HepG2 (cell line): ENCODE measurements around the gene ANKAR. TPM values are rescaled to one million over a fixed set of nuclear protein-coding genes. Genes with fewer than 3 reads are reported as not detected.

ENCODE experiments used
- ATF1 ChIP-seq: IDR thresholded peaks from 2 replicates; pipeline ENCODE4 v1.6.1; 2016; ENCODE audit warnings: mild to moderate bottlenecking, control low read depth
- EED ChIP-seq: sonication (generic); formaldehyde crosslinking; IDR thresholded peaks from 2 replicates; pipeline ENCODE4 v1.5.0; 2020; ENCODE audit warnings: mild to moderate bottlenecking, missing genetic modification reagents
- HOXA5 ChIP-seq: sonication (generic); formaldehyde crosslinking; IDR thresholded peaks from 2 replicates; pipeline ENCODE4 v1.4.0; 2020; ENCODE audit warnings: missing genetic modification reagents
- JARID2 ChIP-seq: sonication (generic); formaldehyde crosslinking; IDR thresholded peaks from 2 replicates; pipeline ENCODE4 v1.8.1; 2023; ENCODE audit warnings: missing genetic modification reagents, inconsistent platforms; ENCODE audit not compliant: insufficient replicate concordance
- NFE2 ChIP-seq: sonication (generic); formaldehyde crosslinking; IDR thresholded peaks from 2 replicates; pipeline ENCODE4 v1.4.0; 2020; ENCODE audit warnings: missing genetic modification reagents
- RFXAP ChIP-seq: sonication (generic); formaldehyde crosslinking; IDR thresholded peaks from 2 replicates; pipeline ENCODE4 v1.4.0; 2020; ENCODE audit warnings: missing genetic modification reagents, borderline replicate concordance
- SIX1 ChIP-seq: sonication (generic); formaldehyde crosslinking; IDR thresholded peaks from 2 replicates; pipeline ENCODE4 v1.4.0; 2020; ENCODE audit warnings: missing genetic modification reagents, borderline replicate concordance
- ZNF136 ChIP-seq: sonication (generic); formaldehyde crosslinking; IDR thresholded peaks from 2 replicates; pipeline ENCODE4 v1.8.1; 2022; ENCODE audit warnings: low read depth, mild to moderate bottlenecking, moderate library complexity, missing genetic modification reagents
- ZNF431 ChIP-seq: sonication (generic); formaldehyde crosslinking; IDR thresholded peaks from 2 replicates; pipeline ENCODE4 v1.9.0; 2022; ENCODE audit warnings: missing genetic modification reagents, low read depth, mild to moderate bottlenecking, borderline replicate concordance
- ZNF468 ChIP-seq: sonication (generic); formaldehyde crosslinking; IDR thresholded peaks from 2 replicates; pipeline ENCODE4 v1.8.0; 2022; ENCODE audit warnings: mild to moderate bottlenecking, moderate library complexity, missing genetic modification reagents
- ZNF687 ChIP-seq: sonication (generic); formaldehyde crosslinking; IDR thresholded peaks from 2 replicates; pipeline ENCODE4 v1.5.1; 2020; ENCODE audit warnings: mild to moderate bottlenecking, missing genetic modification reagents, moderate library complexity
- polyA plus RNA-seq, 8 experiments: library from polyadenylated mRNA; depleted of rRNA in 3 of 8; stranded (reverse) in 7 of 8; unstranded in 1 of 8; fragments of >200 nt; fragmentation: Illumina TruSeq in 4 of 8; extraction: Trizol in 4 of 8; gene quantifications; 2 replicates each; pipeline versions ENCODE4 v1.2.1 to v1.2.3, GENCODE V29; 2011 to 2016; ENCODE audit warnings: low read depth in 4 of 8, missing spikeins in 1 of 8, mixed read lengths in 1 of 8; ENCODE audit not compliant: insufficient read depth in 1 of 8
- total RNA-seq, 5 experiments: library from RNA; depleted of rRNA; stranded (reverse); fragments of >200 nt; fragmentation: Illumina TruSeq; extraction: Trizol; gene quantifications; 2 replicates each; pipeline ENCODE4 v1.2.3, GENCODE V29; 2016; ENCODE audit warnings: low read depth in 1 of 5
- TF ChIP-seq, protein P1 (sequence below): sonication (generic); formaldehyde crosslinking; IDR thresholded peaks from 2 replicates; pipeline ENCODE4 v1.5.1; 2020; ENCODE audit warnings: missing genetic modification reagents, mild to moderate bottlenecking, borderline replicate concordance
- TF ChIP-seq, protein P2 (sequence below): sonication (generic); formaldehyde crosslinking; IDR thresholded peaks from 2 replicates; pipeline ENCODE4 v1.8.0; 2022; ENCODE audit warnings: mild to moderate bottlenecking, missing genetic modification reagents, borderline replicate concordance
- TF ChIP-seq, protein P3 (sequence below): sonication (generic); formaldehyde crosslinking; IDR thresholded peaks from 2 replicates; pipeline ENCODE4 v1.4.0; 2020; ENCODE audit warnings: missing genetic modification reagents, borderline replicate concordance
- TF ChIP-seq, protein P4 (sequence below): IDR thresholded peaks from 2 replicates; pipeline ENCODE4 v1.6.1; 2016; ENCODE audit warnings: low read depth, control low read depth

The ANKAR gene
- total and polyA plus RNA-seq, 2 of the 13 experiments (the other 11 are each of a cell fraction or from before 2014, with no cell fraction given): 3.6 to 5.0 TPM

DNA sequence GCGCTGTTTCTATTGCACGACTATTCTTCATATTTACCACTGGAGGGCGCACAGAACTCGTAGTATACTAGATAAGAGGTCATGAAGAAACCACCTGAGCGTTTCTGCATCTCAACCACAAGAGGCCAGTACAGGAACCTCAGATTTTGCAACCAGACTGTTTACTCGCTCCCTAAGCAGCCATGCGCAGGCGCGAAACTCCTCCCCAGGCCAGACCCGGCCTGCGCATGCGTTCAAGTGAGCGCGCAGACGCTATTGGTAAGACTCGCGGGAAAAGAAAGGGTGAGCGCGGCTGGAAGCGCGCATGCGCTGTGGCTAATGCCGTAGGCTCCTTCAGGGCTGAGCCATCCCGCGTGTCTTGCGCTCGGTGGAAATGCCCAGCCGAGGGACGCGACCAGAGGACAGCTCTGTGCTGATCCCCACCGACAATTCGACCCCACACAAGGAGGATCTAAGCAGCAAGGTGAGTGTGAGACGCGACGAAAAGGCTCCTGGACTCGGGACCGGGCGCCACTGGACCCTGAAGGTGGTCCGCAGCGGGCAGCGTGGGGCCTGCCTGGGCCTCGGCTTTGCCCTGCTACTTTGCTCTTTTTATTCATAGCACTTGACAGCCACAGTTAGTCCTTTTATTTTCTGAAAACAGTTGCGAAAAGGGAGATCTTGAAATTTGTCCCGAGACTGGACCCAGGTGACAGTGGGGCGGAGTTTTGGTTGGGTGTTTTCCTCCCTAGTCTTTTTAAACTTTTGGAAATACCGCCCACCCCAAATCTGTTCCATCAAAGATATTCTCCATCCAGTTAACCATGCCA is 13.1 kb upstream of the ANKAR start, which contains the start of gene ASNSD1 (continued):
- TF ChIP-seq, protein P1, sequence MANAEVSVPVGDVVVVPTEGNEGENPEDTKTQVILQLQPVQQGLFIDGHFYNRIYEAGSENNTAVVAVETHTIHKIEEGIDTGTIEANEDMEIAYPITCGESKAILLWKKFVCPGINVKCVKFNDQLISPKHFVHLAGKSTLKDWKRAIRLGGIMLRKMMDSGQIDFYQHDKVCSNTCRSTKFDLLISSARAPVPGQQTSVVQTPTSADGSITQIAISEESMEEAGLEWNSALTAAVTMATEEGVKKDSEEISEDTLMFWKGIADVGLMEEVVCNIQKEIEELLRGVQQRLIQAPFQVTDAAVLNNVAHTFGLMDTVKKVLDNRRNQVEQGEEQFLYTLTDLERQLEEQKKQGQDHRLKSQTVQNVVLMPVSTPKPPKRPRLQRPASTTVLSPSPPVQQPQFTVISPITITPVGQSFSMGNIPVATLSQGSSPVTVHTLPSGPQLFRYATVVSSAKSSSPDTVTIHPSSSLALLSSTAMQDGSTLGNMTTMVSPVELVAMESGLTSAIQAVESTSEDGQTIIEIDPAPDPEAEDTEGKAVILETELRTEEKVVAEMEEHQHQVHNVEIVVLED (CRISPR knock-in tag): peak; percentile 83
- TF ChIP-seq, protein P2, sequence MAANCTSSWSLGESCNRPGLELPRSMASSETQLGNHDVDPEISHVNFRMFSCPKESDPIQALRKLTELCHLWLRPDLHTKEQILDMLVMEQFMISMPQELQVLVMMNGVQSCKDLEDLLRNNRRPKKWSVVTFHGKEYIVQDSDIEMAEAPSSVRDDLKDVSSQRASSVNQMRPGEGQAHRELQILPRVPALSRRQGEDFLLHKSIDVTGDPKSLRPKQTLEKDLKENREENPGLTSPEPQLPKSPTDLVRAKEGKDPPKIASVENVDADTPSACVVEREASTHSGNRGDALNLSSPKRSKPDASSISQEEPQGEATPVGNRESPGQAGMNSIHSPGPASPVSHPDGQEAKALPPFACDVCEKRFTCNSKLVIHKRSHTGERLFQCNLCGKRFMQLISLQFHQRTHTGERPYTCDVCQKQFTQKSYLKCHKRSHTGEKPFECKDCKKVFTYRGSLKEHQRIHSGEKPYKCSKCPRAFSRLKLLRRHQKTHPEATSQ (CRISPR knock-in tag): peak; percentile 78
- TF ChIP-seq ZNF687 (peak; percentile 99), RFXAP (CRISPR knock-in tag) (peak; percentile 76; the same call in 1 of the 2 replicates), JARID2 (CRISPR knock-in tag) (no peak), EED (CRISPR knock-in tag) (peak; percentile 96), ZNF468 (CRISPR knock-in tag) (no peak), NFE2 (CRISPR knock-in tag) (no peak), ATF1 (CRISPR knock-in tag) (no peak), ZNF136 (peak; percentile 90; the same call in 1 of the 2 replicates), SIX1 (CRISPR knock-in tag) (no peak), HOXA5 (CRISPR knock-in tag) (peak; percentile 93; the same call in 1 of the 2 replicates), ZNF431 (CRISPR knock-in tag) (no peak)
- TF ChIP-seq, protein P3, sequence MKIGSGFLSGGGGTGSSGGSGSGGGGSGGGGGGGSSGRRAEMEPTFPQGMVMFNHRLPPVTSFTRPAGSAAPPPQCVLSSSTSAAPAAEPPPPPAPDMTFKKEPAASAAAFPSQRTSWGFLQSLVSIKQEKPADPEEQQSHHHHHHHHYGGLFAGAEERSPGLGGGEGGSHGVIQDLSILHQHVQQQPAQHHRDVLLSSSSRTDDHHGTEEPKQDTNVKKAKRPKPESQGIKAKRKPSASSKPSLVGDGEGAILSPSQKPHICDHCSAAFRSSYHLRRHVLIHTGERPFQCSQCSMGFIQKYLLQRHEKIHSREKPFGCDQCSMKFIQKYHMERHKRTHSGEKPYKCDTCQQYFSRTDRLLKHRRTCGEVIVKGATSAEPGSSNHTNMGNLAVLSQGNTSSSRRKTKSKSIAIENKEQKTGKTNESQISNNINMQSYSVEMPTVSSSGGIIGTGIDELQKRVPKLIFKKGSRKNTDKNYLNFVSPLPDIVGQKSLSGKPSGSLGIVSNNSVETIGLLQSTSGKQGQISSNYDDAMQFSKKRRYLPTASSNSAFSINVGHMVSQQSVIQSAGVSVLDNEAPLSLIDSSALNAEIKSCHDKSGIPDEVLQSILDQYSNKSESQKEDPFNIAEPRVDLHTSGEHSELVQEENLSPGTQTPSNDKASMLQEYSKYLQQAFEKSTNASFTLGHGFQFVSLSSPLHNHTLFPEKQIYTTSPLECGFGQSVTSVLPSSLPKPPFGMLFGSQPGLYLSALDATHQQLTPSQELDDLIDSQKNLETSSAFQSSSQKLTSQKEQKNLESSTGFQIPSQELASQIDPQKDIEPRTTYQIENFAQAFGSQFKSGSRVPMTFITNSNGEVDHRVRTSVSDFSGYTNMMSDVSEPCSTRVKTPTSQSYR (CRISPR knock-in tag): peak; percentile 45; the same call in 1 of the 2 replicates
- TF ChIP-seq, protein P4, sequence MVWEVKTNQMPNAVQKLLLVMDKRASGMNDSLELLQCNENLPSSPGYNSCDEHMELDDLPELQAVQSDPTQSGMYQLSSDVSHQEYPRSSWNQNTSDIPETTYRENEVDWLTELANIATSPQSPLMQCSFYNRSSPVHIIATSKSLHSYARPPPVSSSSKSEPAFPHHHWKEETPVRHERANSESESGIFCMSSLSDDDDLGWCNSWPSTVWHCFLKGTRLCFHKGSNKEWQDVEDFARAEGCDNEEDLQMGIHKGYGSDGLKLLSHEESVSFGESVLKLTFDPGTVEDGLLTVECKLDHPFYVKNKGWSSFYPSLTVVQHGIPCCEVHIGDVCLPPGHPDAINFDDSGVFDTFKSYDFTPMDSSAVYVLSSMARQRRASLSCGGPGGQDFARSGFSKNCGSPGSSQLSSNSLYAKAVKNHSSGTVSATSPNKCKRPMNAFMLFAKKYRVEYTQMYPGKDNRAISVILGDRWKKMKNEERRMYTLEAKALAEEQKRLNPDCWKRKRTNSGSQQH: 0 out of 2 replicates have a peak, but pooled peaks have one; percentile 77
